ENCODE data around the gene HIPK2.

HIPK2 gene

DNA sequence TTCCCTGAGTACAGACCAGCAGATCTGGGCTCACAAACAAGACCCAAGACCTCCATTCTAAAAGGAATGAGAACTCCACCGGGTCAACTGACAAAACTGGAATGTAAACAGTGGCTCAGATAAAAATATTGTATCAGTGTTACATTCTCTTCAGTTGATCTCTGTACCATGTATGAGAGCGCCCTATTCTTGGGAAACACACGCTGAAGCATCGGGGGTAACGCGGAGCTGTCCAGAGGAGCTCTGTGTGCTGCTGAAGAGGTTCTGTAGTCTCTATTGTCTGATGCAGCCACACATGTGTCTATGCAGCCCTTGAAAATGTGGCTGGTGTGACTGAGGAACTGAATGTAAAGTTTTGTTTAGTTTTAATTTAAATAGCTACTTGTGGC lies 39.7 kb downstream of the HIPK2 start:
- H2AFZ ChIP-seq (ENCODE audit: low read length) = no peak overlapping the region
- H3K9me3 ChIP-seq (ENCODE audit: insufficient read depth, low read depth, low read length) = no peaks in the 10 kb centered on the region
- no peaks in the 10 kb centered on the region for H3K27me3 ChIP-seq (ENCODE audit: insufficient read depth, low read length, poor library complexity, severe bottlenecking)
- no peaks in the 10 kb centered on the region; the same call in 1 of the 2 replicates for H3K36me3 ChIP-seq (ENCODE audit: insufficient read depth, low read length)
- H3F3A ChIP-seq (ENCODE audit: low read depth) = no peaks in the 10 kb centered on the region
- H3K9me2 ChIP-seq (replicated peaks; ENCODE audit: low read depth, low read length) = no peaks in the 10 kb centered on the region
- H3K4me1 ChIP-seq (ENCODE audit: insufficient read depth, low read length, poor library complexity, severe bottlenecking) = peaks cover 13% of the 10 kb centered on the region
- H4K20me1 ChIP-seq (ENCODE audit: insufficient read depth, low read length, poor library complexity, severe bottlenecking) = peaks cover 12% of the 10 kb centered on the region
- peaks cover 29% of the 10 kb centered on the region; the same call in 1 of the 2 replicates for H3K79me2 ChIP-seq (ENCODE audit: insufficient read depth, low read length)
- TF ChIP-seq, protein P1, sequence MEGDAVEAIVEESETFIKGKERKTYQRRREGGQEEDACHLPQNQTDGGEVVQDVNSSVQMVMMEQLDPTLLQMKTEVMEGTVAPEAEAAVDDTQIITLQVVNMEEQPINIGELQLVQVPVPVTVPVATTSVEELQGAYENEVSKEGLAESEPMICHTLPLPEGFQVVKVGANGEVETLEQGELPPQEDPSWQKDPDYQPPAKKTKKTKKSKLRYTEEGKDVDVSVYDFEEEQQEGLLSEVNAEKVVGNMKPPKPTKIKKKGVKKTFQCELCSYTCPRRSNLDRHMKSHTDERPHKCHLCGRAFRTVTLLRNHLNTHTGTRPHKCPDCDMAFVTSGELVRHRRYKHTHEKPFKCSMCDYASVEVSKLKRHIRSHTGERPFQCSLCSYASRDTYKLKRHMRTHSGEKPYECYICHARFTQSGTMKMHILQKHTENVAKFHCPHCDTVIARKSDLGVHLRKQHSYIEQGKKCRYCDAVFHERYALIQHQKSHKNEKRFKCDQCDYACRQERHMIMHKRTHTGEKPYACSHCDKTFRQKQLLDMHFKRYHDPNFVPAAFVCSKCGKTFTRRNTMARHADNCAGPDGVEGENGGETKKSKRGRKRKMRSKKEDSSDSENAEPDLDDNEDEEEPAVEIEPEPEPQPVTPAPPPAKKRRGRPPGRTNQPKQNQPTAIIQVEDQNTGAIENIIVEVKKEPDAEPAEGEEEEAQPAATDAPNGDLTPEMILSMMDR (conservative IDR thresholded peaks at IDR 0.05; ENCODE audit: low read length) = no peak
- TF ChIP-seq EZH2phosphoT487 (IDR thresholded peaks at IDR 0.05; ENCODE audit: borderline replicate concordance) = no peak
- no peak overlapping the region for H3K9ac ChIP-seq (ENCODE audit: low read depth, low read length, poor library complexity, severe bottlenecking)
- no peak overlapping the region for H3K4me3 ChIP-seq (ENCODE audit: low read length, poor library complexity, severe bottlenecking)
- peak overlapping the region; percentile 19 for H3K4me2 ChIP-seq (ENCODE audit: low read depth, low read length, poor library complexity, severe bottlenecking)

DNA sequence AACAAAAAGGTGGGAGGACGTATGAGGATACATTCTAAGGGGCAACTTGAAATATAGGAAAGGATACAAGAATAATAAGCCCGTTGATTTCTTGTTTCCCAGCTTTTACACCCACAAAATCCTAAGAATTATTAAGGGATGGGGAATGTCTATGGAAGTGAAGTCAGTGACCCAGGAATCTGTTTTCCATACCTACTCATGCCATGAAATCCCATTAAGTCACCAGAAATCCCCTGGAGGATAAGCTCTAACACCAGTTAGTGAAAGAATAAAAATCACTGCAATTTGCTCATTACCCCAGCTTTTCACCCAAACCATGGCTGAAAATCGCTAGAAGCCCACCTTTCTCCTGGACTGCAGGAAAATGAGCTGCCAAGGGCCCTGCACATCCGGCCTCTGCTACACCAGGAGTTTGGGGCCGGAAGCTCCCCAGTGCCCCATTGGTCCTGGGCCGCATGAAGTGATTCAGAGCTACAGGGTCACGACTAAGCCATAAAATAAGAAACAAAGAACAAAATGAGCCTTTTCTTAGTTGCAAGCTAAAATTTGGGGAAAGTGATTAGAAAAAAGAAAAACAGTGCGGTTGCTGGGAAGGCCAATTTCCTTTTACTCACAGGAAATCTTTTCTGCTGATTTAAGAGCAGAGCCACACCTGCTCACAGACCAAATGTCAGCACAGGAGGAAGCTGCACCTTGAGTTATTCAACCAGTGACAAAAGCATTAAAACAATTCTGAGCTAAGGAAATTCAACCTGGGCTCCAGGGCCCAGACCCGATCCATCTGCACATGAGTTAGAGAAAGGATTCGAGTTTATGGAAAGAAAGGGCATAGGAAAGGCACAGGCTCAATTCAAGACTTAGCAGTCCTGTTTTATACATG lies 40.3 kb downstream of the HIPK2 start:
- Histone ChIP-seq H3K9ac (ENCODE audit: low read depth, low read length, poor library complexity, severe bottlenecking) (no peak overlapping the region), H3F3A (ENCODE audit: low read depth) (no peaks in the 10 kb centered on the region), H2AFZ (ENCODE audit: low read length) (no peak overlapping the region), H3K27me3 (ENCODE audit: insufficient read depth, low read length, poor library complexity, severe bottlenecking) (no peaks in the 10 kb centered on the region), H3K79me2 (ENCODE audit: insufficient read depth, low read length) (peaks cover 27% of the 10 kb centered on the region; the same call in 1 of the 2 replicates), H3K4me3 (ENCODE audit: low read length, poor library complexity, severe bottlenecking) (no peak overlapping the region), H3K4me1 (ENCODE audit: insufficient read depth, low read length, poor library complexity, severe bottlenecking) (peaks cover 13% of the 10 kb centered on the region), H3K9me2 (replicated peaks; ENCODE audit: low read depth, low read length) (no peaks in the 10 kb centered on the region), H4K20me1 (ENCODE audit: insufficient read depth, low read length, poor library complexity, severe bottlenecking) (peaks cover 12% of the 10 kb centered on the region), H3K9me3 (ENCODE audit: insufficient read depth, low read depth, low read length) (no peaks in the 10 kb centered on the region), H3K36me3 (ENCODE audit: insufficient read depth, low read length) (no peaks in the 10 kb centered on the region; the same call in 1 of the 2 replicates), H3K4me2 (ENCODE audit: low read depth, low read length, poor library complexity, severe bottlenecking) (peak overlapping the region; percentile 19)
- TF ChIP-seq, protein P1 (conservative IDR thresholded peaks at IDR 0.05; ENCODE audit: low read length) = no peak

GRCh38 chr7:139735912-139736595 lies 41.7 kb downstream of the HIPK2 start:
- H3K9me2 ChIP-seq (replicated peaks; ENCODE audit: low read depth, low read length) = no peaks in the 10 kb centered on the region
- H3F3A ChIP-seq (ENCODE audit: low read depth) = no peaks in the 10 kb centered on the region
- TF ChIP-seq, protein P1 (conservative IDR thresholded peaks at IDR 0.05; ENCODE audit: low read length) = no peak
- no peak for TF ChIP-seq EZH2phosphoT487 (IDR thresholded peaks at IDR 0.05; ENCODE audit: borderline replicate concordance)
- no peak overlapping the region for H3K4me2 ChIP-seq (ENCODE audit: low read depth, low read length, poor library complexity, severe bottlenecking)
- H3K36me3 ChIP-seq (ENCODE audit: insufficient read depth, low read length) = no peaks in the 10 kb centered on the region; the same call in 1 of the 2 replicates
- peaks cover 27% of the 10 kb centered on the region; the same call in 1 of the 2 replicates for H3K79me2 ChIP-seq (ENCODE audit: insufficient read depth, low read length)
- H2AFZ ChIP-seq (ENCODE audit: low read length) = no peak overlapping the region
- peaks cover 20% of the 10 kb centered on the region for H3K4me1 ChIP-seq (ENCODE audit: insufficient read depth, low read length, poor library complexity, severe bottlenecking)
- no peaks in the 10 kb centered on the region for H3K27me3 ChIP-seq (ENCODE audit: insufficient read depth, low read length, poor library complexity, severe bottlenecking)
- no peak overlapping the region for H3K4me3 ChIP-seq (ENCODE audit: low read length, poor library complexity, severe bottlenecking)
- H4K20me1 ChIP-seq (ENCODE audit: insufficient read depth, low read length, poor library complexity, severe bottlenecking) = peaks cover 12% of the 10 kb centered on the region
- no peak overlapping the region for H3K9ac ChIP-seq (ENCODE audit: low read depth, low read length, poor library complexity, severe bottlenecking)
- no peaks in the 10 kb centered on the region for H3K9me3 ChIP-seq (ENCODE audit: insufficient read depth, low read depth, low read length)
